ENCODE data around the gene AFF3. TPM values are rescaled to one million over a fixed set of nuclear protein-coding genes. Genes with fewer than 3 reads are reported as not detected.

Gene AFF3
- total RNA-seq, 1 donor from 2014 or later = 12.2 TPM

DNA sequence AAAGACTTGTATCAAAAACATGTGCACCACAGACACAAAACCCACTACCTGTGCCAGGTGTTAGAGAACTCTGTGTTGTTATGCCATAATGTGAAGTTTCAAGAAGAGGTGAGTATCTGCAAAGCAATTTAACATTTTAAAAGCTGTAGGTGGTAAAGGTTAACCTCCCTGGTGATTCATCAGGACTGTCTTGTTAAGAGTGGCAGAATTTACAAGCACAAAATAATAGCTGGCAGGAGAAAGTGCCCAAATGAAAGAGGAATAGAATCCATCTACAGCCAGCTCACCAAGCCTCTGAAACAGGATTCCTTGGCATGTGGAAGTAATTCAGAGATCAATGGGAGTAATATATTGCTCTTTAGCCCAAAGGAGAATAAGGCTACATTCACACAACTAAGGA lies 230.7 kb downstream of the AFF3 start:
- Mint-ChIP-seq H3K4me3 (ENCODE audit: unreplicated experiment) (no peak overlapping the region), H3K27me3 (ENCODE audit: unreplicated experiment) (peaks cover under 1% of the 10 kb centered on the region), H3K4me1 (ENCODE audit: unreplicated experiment) (no peaks in the 10 kb centered on the region), H3K36me3 (ENCODE audit: low read depth, unreplicated experiment) (no peaks in the 10 kb centered on the region), H3K27ac (ENCODE audit: unreplicated experiment) (no peak overlapping the region), H3K9me3 (ENCODE audit: unreplicated experiment) (no peaks in the 10 kb centered on the region)
- TF ChIP-seq, protein P1, sequence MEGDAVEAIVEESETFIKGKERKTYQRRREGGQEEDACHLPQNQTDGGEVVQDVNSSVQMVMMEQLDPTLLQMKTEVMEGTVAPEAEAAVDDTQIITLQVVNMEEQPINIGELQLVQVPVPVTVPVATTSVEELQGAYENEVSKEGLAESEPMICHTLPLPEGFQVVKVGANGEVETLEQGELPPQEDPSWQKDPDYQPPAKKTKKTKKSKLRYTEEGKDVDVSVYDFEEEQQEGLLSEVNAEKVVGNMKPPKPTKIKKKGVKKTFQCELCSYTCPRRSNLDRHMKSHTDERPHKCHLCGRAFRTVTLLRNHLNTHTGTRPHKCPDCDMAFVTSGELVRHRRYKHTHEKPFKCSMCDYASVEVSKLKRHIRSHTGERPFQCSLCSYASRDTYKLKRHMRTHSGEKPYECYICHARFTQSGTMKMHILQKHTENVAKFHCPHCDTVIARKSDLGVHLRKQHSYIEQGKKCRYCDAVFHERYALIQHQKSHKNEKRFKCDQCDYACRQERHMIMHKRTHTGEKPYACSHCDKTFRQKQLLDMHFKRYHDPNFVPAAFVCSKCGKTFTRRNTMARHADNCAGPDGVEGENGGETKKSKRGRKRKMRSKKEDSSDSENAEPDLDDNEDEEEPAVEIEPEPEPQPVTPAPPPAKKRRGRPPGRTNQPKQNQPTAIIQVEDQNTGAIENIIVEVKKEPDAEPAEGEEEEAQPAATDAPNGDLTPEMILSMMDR (IDR thresholded peaks at IDR 0.05; ENCODE audit: unreplicated experiment) = no peak
- no peak for DNase-seq (ENCODE audit: low spot score)

DNA sequence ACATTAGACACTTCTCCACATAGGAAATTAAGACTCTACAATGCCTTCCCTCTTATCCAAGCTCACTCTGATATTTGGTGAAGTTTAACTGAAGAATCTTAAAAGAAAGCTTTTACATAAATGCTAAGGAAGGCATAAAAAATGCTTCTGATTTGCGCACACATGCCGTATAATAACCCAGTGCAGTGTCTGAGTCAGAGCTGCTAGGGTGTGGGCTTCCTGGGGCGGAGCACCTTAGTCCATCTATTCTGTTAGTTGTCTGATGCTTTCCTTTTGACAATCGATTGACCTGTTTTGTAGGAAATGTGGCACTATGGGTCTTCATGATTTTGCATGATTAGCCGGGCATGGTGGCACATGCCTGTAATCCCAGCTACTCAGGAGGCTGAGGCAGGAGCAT lies 231.5 kb downstream of the AFF3 start:
- Mint-ChIP-seq H3K27ac (ENCODE audit: unreplicated experiment) (no peak overlapping the region), H3K27me3 (ENCODE audit: unreplicated experiment) (no peaks in the 10 kb centered on the region), H3K4me1 (ENCODE audit: unreplicated experiment) (no peaks in the 10 kb centered on the region), H3K36me3 (ENCODE audit: low read depth, unreplicated experiment) (no peaks in the 10 kb centered on the region), H3K4me3 (ENCODE audit: unreplicated experiment) (no peak overlapping the region), H3K9me3 (ENCODE audit: unreplicated experiment) (no peaks in the 10 kb centered on the region)
- TF ChIP-seq, protein P1 (IDR thresholded peaks at IDR 0.05; ENCODE audit: unreplicated experiment) = no peak
- DNase-seq (ENCODE audit: low spot score) = no peak

DNA sequence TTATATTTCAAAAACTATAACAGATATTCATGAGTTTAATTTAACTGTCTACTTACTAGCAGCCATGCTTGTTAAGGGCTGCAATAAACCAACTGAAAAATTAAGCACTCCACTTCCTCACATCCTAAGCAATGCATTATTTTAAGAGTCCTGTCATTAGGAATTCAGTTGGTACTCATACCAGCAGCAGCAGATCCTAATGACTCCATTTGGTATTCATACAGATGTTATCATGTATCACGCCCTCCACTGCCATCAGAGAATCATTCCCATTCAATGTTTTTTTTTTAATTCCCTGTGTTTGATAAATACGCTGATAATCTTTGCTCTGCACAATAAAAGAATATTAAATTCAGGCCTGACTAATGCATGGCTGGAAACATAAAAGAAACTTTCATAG lies 236.8 kb downstream of the AFF3 start:
- Mint-ChIP-seq H3K4me3 (ENCODE audit: unreplicated experiment) (no peak overlapping the region), H3K27me3 (ENCODE audit: unreplicated experiment) (peaks cover 3% of the 10 kb centered on the region), H3K9me3 (ENCODE audit: unreplicated experiment) (no peaks in the 10 kb centered on the region), H3K4me1 (ENCODE audit: unreplicated experiment) (peaks cover 2% of the 10 kb centered on the region), H3K36me3 (ENCODE audit: low read depth, unreplicated experiment) (no peaks in the 10 kb centered on the region), H3K27ac (ENCODE audit: unreplicated experiment) (no peak overlapping the region)
- DNase-seq (ENCODE audit: low spot score) = no peak
- TF ChIP-seq, protein P1 (IDR thresholded peaks at IDR 0.05; ENCODE audit: unreplicated experiment) = no peak

DNA sequence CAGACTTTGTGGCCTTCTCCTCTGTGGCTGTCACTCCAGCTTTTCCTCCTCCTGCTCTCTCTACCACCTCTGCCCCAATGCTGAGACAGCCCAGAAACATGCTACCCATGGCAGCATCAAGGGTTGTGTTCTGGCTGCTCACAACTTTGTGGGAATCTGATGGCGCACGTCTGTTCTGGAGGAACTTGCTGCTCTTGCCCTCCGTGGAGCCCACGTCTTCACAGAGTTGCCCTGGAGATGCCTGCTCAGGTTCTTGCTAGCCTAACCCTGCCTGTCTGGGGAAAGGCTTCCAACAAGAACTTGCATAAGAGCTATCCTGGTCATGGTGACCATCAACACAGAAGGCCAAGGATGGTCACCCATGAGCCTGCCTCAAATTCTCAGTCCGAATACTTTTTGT lies 237.4 kb downstream of the AFF3 start:
- Mint-ChIP-seq H3K9me3 (ENCODE audit: unreplicated experiment) (no peaks in the 10 kb centered on the region), H3K27me3 (ENCODE audit: unreplicated experiment) (peaks cover 3% of the 10 kb centered on the region), H3K4me3 (ENCODE audit: unreplicated experiment) (no peak overlapping the region), H3K36me3 (ENCODE audit: low read depth, unreplicated experiment) (no peaks in the 10 kb centered on the region), H3K27ac (ENCODE audit: unreplicated experiment) (no peak overlapping the region), H3K4me1 (ENCODE audit: unreplicated experiment) (peaks cover 2% of the 10 kb centered on the region)
- DNase-seq (ENCODE audit: low spot score) = no peak
- TF ChIP-seq, protein P1 (IDR thresholded peaks at IDR 0.05; ENCODE audit: unreplicated experiment) = no peak

DNA sequence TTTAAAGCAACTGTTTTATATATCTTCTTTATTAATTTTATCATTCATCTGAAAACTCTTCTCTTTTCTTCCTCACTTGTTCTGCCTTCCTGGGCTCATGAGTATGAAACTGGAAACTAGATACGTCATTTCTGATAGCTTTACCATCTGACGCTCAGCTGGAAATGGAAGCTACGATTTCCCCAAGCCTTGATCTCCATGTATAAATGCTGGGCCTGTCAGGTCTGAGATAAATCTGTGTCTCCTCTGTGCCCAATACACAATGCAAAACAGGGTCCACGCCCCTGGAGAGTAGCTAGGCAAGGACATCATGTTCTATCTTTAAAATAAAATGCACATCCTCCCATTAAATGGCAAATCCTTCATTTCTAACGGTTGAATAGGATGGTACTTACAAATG lies 238.4 kb downstream of the AFF3 start:
- H3K4me1 Mint-ChIP-seq (ENCODE audit: unreplicated experiment) = peaks cover 6% of the 10 kb centered on the region
- no peak overlapping the region for H3K27ac Mint-ChIP-seq (ENCODE audit: unreplicated experiment)
- DNase-seq (ENCODE audit: low spot score) = no peak
- TF ChIP-seq, protein P1 (IDR thresholded peaks at IDR 0.05; ENCODE audit: unreplicated experiment) = no peak
- H3K4me3 Mint-ChIP-seq (ENCODE audit: unreplicated experiment) = no peak overlapping the region
- H3K36me3 Mint-ChIP-seq (ENCODE audit: low read depth, unreplicated experiment) = no peaks in the 10 kb centered on the region
- H3K9me3 Mint-ChIP-seq (ENCODE audit: unreplicated experiment) = no peaks in the 10 kb centered on the region
- H3K27me3 Mint-ChIP-seq (ENCODE audit: unreplicated experiment) = peaks cover 3% of the 10 kb centered on the region
